Measurements from ENCODE around the gene CRYBB3.
"Not testable (repeated sequence)": the region's sequence is repeated elsewhere in the genome, so short reads cannot be mapped to it uniquely, and the experiment has no call there.

Gene CRYBB3

GRCh38 chr22:25176175-25176574 lies 23.5 kb upstream of the CRYBB3 start:
- DNase-seq (ENCODE audit: insufficient read length, low spot score): no peak
- FAIRE-seq: no peak
- no peak for TF ChIP-seq CTCF (IDR thresholded peaks at IDR 0.05; ENCODE audit: insufficient read depth, missing control alignments)

- FAIRE-seq: no peak
- TF ChIP-seq CTCF (IDR thresholded peaks at IDR 0.05; ENCODE audit: insufficient read depth, missing control alignments): no peak
- DNase-seq (ENCODE audit: insufficient read length, low spot score): no peak
These were observed 22.9 kb upstream of the CRYBB3 start for GRCh38 chr22:25176799-25177198.

GRCh38 chr22:25177226-25177625 lies 22.4 kb upstream of the CRYBB3 start:
- TF ChIP-seq CTCF (IDR thresholded peaks at IDR 0.05; ENCODE audit: insufficient read depth, missing control alignments): no peak
- DNase-seq (ENCODE audit: insufficient read length, low spot score) (no peak), FAIRE-seq (no peak)

GRCh38 chr22:25177895-25178294 lies 21.8 kb upstream of the CRYBB3 start:
- no peak for TF ChIP-seq CTCF (IDR thresholded peaks at IDR 0.05; ENCODE audit: insufficient read depth, missing control alignments)
- no peak for FAIRE-seq
- DNase-seq (ENCODE audit: insufficient read length, low spot score): no peak

- DNase-seq (ENCODE audit: insufficient read length, low spot score); FAIRE-seq: not testable (repeated sequence)
These were observed 21.3 kb upstream of the CRYBB3 start for GRCh38 chr22:25178348-25178747.

GRCh38 chr22:25178869-25179631 lies 20.6 kb upstream of the CRYBB3 start:
- not testable (repeated sequence) for FAIRE-seq; DNase-seq (ENCODE audit: insufficient read length, low spot score)

GRCh38 chr22:25182131-25183110 lies 17.2 kb upstream of the CRYBB3 start:
- FAIRE-seq: no peak

More at GRCh38 chr22:25182131-25183110, 17.2 kb upstream of the CRYBB3 start:
- no peak for TF ChIP-seq CTCF (IDR thresholded peaks at IDR 0.05; ENCODE audit: insufficient read depth, missing control alignments)
- DNase-seq (ENCODE audit: insufficient read length, low spot score): no peak

Measured in D721Med (cell line).